ENCODE measurements around the gene COX15. TPM values are rescaled to one million over a fixed set of nuclear protein-coding genes. Genes with fewer than 3 reads are reported as not detected.

COX15 gene
- polyA plus RNA-seq, 1 donor (not counting 4 experiments of a cell fraction or from before 2014, with no cell fraction given) = 27.1 TPM

- H2AFZ ChIP-seq (ENCODE audit: control insufficient read depth, low read length) = no peak overlapping the region
These were observed 10.8 kb upstream of the COX15 start for GRCh38 chr10:99742701-99743100.

GRCh38 chr10:99742254-99742653 is 10.3 kb upstream of the COX15 start:
- no peaks in the 10 kb centered on the region for H3K9me3 ChIP-seq (ENCODE audit: control insufficient read depth, low read depth, low read length)
- no peak overlapping the region for H3K27ac ChIP-seq (ENCODE audit: control insufficient read depth, insufficient read depth, low read length)
- no peak overlapping the region for H2AFZ ChIP-seq (ENCODE audit: control insufficient read depth, low read length)
- no peaks in the 10 kb centered on the region for H3K27me3 ChIP-seq (ENCODE audit: control insufficient read depth, extremely low read depth, insufficient read depth, low read length)
- H3K36me3 ChIP-seq (ENCODE audit: control insufficient read depth in 2 of 2, extremely low read depth in 1 of 2, insufficient read depth in 2 of 2, low read length in 2 of 2) = peaks cover 12 to 30% of the 10 kb centered on the region in 2 experiments
- no peak overlapping the region for H3K4me2 ChIP-seq (ENCODE audit: control insufficient read depth, extremely low read depth, insufficient read depth, low read depth, low read length)
- dilution Hi-C loops (cut with MboI; ENCODE audit: extremely low pct_ligation_motif_present, low sequenced_read_pairs) = no loop called here
- no peak for TF ChIP-seq CTCF (optimal IDR thresholded peaks at IDR 0.05 in 1 of 3, IDR thresholded peaks at IDR 0.05 in 1 of 3, conservative IDR thresholded peaks at IDR 0.05 in 1 of 3; ENCODE audit: extremely low read depth in 1 of 3, insufficient read depth in 2 of 3, low read length in 3 of 3)
- no peak for TF ChIP-seq EZH2 (IDR thresholded peaks at IDR 0.05; ENCODE audit: low read length)
- no peak overlapping the region for H3K4me3 ChIP-seq (ENCODE audit: control insufficient read depth in 2 of 3, extremely low read depth in 1 of 3, insufficient read depth in 2 of 3, low read depth in 1 of 3, low read length in 3 of 3)
- no peaks in the 10 kb centered on the region for H3K4me1 ChIP-seq (ENCODE audit: control insufficient read depth, extremely low read depth, insufficient read depth, low read length)
- DNase-seq (ENCODE audit: low read depth, low spot score) (no peak), FAIRE-seq (no peak)
- no peak overlapping the region for H3K9ac ChIP-seq (ENCODE audit: control insufficient read depth, extremely low read depth, insufficient read depth, low read length)
- no peaks in the 10 kb centered on the region for H4K20me1 ChIP-seq (ENCODE audit: control insufficient read depth, extremely low read depth, insufficient read depth, low read length)
- peaks cover 3% of the 10 kb centered on the region for H3K79me2 ChIP-seq (ENCODE audit: control insufficient read depth, insufficient read depth, low read length)
- no peaks in the 10 kb centered on the region for H3K9me1 ChIP-seq (ENCODE audit: control insufficient read depth, extremely low read depth, insufficient read depth, low read length)

More at GRCh38 chr10:99742701-99743100, 10.8 kb upstream of the COX15 start:
- Histone ChIP-seq H3K4me3 (ENCODE audit: control insufficient read depth in 2 of 3, extremely low read depth in 1 of 3, insufficient read depth in 2 of 3, low read depth in 1 of 3, low read length in 3 of 3) (no peak overlapping the region), H3K27ac (ENCODE audit: control insufficient read depth, insufficient read depth, low read length) (no peak overlapping the region), H3K9me3 (ENCODE audit: control insufficient read depth, low read depth, low read length) (no peaks in the 10 kb centered on the region), H3K9me1 (ENCODE audit: control insufficient read depth, extremely low read depth, insufficient read depth, low read length) (no peaks in the 10 kb centered on the region), H3K9ac (ENCODE audit: control insufficient read depth, extremely low read depth, insufficient read depth, low read length) (no peak overlapping the region), H3K4me2 (ENCODE audit: control insufficient read depth, extremely low read depth, insufficient read depth, low read depth, low read length) (no peak overlapping the region), H3K36me3 (ENCODE audit: control insufficient read depth in 2 of 2, extremely low read depth in 1 of 2, insufficient read depth in 2 of 2, low read length in 2 of 2) (peaks cover 12 to 27% of the 10 kb centered on the region in 2 experiments), H4K20me1 (ENCODE audit: control insufficient read depth, extremely low read depth, insufficient read depth, low read length) (no peaks in the 10 kb centered on the region), H3K79me2 (ENCODE audit: control insufficient read depth, insufficient read depth, low read length) (peaks cover 3% of the 10 kb centered on the region), H3K27me3 (ENCODE audit: control insufficient read depth, extremely low read depth, insufficient read depth, low read length) (no peaks in the 10 kb centered on the region), H3K4me1 (ENCODE audit: control insufficient read depth, extremely low read depth, insufficient read depth, low read length) (no peaks in the 10 kb centered on the region)
- TF ChIP-seq CTCF (optimal IDR thresholded peaks at IDR 0.05 in 1 of 3, IDR thresholded peaks at IDR 0.05 in 1 of 3, conservative IDR thresholded peaks at IDR 0.05 in 1 of 3; ENCODE audit: extremely low read depth in 1 of 3, insufficient read depth in 2 of 3, low read length in 3 of 3) = no peak
- TF ChIP-seq EZH2 (IDR thresholded peaks at IDR 0.05; ENCODE audit: low read length) = no peak
- DNase-seq (ENCODE audit: low read depth, low spot score) (no peak), FAIRE-seq (no peak)
- dilution Hi-C loops (cut with MboI; ENCODE audit: extremely low pct_ligation_motif_present, low sequenced_read_pairs) = no loop called here

Measured in keratinocyte (primary cell).